Fibroblast of skin of right quadriceps (primary cell): ENCODE measurements around the gene PNRC2.
"Not testable (repeated sequence)": the region's sequence is repeated elsewhere in the genome, so short reads cannot be mapped to it uniquely, and the experiment has no call there.

Source experiments
- DNase-seq: peaks from one replicate; pipeline ENCODE4 v3.0.0-alpha.2; 2013

Gene PNRC2

DNA sequence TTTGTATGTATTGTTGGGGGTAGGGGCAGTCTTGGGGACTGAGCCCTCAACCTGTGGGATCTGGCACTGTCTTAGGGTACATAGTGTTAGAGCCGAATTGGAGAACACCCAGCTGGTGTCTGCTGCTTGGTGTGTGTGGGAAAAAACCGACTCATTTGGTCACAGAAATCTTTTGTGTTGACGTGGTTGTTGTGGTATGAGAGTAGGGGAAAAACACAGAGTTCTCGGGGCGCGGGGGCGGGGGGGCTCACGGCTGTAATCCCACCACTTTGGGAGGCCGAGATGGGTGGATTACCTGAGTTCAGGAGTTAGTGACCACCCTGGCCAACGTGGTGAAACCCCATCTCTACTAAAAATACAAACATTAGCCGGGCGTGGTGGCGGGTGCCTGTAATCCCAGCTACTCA, 35.8 kb downstream of the PNRC2 start:
- no peak for DNase-seq

DNA sequence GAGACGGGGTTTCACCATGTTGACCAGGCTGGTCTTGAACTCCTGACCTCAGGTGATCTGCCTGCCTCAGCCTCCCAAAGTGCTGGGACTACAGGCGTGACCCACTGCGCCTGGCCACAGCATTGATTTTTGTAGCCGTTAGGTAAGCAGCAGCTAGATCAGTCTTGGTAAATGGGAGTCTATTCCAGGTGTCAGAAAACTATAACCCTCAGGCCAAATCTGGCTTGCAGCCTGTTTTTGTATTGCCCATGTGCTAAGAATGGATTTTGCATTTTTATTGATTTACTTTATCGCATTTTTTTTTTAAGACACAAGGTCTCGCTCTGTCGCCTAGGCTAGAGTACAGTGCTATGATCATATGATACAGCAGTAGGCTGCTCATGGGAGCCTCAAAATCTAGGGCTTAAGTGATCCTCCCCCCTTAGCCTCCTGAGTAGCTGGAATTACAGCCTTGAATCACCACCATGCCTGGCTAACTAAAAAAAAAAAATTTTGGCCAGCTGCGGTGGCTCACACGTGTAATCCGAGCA, 37.1 kb downstream of the PNRC2 start:
- no peak for DNase-seq

DNA sequence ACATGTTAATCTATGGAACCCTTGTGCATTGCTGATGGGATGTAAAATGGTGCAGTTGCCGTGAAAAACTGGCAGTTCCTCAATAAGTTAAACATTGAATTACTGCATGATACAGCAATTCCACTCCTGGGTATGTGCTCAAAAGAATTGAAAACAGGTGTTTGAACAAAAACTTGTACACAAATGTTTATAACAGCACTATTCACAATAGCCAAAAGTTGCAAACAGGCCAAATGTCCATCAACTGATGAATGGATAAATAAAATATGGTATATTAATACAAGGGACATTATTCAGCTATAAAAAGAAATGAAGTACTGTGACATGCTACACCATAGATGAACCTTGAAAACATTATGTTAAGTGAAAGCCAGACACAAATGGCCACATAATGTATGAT, 38.2 kb downstream of the PNRC2 start:
- no peak for DNase-seq

DNA sequence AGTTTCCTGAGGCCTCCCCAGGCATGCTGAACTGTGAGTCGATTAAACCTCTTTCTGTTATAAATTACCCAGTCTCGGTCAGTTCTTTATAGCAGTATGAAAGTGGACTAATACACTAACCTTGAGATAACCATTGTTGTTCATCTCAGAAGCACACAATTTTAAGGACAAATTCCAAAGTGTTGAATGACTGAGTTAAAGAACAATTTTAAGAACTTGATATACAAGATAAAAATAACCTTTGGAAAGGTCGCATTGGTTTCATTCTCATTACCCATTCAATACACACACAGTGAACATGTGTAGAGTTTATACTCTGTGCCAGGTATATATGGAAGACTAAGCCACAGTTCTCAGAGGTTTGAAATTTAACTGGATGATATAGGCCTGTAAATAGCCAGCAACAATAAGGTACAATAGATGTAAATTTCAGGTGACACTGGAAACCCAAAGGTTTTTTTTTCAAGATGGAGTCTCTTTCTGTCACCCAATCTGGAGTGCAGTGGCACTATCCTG, 39.6 kb downstream of the PNRC2 start:
- no peak for DNase-seq

DNA sequence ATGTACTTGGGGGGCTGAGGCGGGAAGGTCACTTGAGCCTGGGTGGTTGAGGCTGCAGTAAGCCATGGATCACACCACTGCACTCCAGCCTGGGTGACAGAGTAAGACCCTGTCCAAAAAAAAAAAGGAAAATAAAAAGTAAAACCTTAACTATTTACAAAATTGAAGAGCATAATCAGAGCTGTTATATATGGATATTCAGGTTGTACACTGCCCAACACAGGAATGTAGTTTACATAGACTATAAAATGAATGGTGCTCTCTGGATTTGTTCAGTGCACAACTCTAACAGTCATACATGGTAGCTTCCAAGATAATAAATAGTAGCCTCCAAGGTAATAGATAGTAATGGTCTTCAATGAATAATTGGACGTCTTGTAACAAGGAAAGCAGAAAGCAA, 43.1 kb downstream of the PNRC2 start:
- no peak for DNase-seq

DNA sequence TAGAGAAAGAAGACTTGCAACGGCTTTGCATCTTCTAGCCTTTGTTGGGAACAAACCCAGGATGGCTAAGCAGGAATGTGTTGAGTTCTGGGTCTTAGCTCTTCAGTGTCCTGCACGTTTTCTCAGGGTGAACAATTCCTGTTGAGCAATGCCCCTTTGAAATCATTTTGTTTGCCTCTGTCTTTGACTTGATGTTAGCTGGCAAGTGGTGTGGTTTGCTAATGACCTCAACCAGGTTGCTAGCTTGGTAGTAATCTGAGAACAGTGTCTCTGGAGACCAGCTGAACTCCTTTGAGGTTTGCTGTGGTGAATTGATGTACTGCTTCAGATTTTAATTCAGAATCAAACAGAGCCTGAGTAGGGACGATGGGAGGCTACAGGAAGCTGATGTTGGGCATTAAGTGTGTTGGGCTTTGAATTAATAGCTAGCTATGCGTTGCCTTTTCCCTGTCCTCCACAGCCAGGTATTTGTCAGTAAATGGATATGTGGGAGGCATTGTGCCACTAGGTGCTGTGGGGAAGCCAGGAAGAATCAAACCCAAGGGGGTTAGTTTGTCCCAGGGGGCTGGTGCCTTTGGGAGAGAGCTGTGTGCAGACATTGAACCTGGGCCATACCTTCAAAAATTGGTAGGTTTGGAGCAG, 43.8 kb downstream of the PNRC2 start:
- DNase-seq: peak; percentile 85

DNA sequence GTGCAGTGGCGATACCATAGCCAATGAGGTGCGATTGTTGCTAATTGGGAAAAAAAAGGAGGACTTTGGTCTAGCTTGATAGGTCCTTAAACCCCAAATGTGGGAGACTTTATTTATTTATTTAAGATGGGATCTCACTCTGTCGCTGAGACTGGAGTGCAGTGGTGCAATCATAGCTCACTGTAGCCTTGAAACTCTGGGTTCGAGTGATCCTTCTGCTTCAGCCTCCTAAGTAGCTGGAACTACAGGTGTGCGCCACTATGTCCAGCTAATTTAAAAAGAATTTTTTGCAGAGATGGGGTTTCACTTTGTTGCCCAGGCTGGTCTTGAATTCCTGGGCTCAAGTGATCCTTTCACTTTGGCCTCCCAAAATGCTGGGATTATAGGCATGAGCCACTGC, 44.5 kb downstream of the PNRC2 start:
- no peak for DNase-seq

DNA sequence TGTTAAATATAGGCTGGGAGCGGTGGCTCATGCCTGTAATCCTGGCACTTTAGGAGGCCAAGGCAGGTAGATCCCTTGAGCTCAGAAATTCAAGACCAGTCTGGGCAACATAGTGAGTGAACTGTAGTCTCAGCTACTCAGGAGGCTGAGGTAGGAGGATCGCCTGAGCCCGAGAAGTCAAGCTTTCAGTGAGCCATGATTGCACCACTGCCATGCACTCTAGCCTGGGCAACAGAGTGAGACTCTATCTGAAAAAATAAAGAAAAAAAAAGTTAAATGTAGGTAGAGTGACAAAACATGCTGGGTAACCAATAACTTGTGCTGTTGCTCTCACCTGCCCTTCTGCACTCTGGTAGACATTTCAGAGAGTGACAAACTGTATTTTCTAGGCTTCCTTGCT, 45.5 kb downstream of the PNRC2 start:
- no peak for DNase-seq

DNA sequence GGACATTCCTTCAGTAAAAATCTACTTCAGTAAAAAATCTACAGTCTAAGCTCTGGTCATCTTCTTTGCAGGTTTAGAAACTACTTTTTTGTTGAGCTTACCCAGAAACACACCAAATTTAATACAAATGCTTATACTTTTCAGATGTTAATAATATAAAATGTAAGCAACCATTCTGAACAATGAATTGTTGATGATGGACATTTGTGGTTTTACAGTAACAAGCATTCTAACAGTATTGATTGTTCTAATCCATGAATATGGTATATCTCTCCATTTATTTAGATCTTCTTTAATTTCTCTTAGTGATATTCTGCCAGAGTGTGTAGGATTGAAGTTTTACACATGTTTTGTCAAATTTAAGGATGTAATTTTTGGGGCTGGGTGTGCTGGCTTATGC, 47.5 kb downstream of the PNRC2 start:
- DNase-seq: no peak

DNA sequence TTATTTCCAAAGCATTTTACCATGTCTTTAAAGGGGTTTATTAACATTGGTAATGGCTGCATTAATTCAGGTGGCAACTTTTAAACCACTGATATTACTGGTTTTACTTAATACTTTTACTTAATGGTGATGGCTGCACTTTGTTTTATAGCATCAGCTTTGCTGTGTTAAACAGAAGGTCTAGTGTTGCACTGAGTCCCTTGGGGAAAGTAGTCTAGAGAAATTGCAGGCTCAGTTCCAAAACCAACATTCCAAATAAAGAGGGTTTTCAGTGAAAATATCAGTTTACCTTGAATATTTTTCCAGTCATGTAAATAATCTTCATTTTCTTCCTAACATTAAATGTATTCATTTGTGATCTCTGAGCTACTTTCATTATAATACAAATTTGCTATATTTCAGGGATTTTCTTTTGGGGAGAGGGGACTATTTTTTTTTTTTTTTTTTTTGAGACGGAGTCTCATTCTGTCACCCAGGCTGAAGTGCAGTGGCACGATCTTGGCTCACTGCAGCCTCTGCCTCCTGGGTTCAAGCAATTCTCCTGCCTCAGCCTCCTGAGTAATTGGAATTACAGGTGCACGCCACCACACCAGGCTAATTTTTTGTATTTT, 49.1 kb downstream of the PNRC2 start:
- peak; percentile 73 for DNase-seq

DNA sequence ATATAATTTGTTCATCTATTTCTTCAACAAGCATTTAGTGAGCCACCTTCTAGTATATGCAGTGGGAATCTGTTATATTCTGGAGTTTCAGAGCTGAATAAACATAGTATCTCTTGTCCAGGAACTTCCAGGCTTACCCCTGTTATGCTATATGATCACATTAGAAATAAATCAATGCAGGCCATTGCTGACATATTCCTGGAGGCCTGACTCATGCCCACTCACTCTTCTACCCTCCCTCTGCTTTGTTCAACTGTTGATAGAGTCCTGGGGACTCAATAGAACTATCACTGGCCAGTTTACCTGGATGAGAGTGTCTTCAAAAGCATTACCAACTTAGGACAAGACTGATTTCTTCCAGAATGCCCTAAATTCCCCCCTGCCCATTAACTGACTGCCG, 49.8 kb downstream of the PNRC2 start:
- peak; percentile 79 for DNase-seq

DNA sequence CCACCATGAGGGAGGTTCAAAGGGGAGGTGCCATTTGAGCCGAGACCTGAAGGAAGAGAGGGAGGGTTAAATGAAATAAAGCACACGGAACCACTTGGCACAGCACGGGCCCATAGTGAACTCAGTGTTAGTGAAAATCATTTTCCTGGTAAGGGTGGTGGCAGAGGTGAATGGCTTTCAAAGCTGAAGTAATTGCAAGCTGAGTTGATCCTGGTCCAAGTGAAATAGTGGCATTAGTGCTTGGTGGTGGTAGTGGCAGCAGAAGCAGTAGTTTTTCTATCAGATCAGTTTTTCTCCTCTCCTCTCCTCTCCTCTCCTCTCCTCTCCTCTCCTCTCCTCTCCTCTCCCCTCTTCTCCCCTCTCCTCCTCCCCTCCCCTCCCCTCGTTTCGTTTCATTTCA, 51.0 kb downstream of the PNRC2 start:
- DNase-seq: no peak

DNA sequence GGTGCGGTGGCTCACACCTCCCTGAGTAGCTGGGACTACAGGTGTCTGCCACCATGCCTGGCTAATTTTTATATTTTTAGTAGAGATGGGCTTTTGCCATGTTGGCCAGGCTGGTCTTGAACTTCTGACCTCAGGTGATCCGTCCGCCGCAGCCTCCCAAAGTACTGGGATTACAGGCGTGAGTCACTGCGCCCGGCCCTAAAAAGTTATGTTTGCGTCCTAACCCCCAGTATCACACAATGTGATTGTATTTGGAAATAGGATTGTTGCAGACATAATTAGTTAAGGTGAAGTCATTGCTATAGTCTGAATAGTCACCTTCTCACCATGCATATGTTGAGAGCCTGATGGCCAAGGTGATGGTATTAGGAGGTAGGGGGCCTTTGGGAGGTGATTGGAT, 53.2 kb downstream of the PNRC2 start:
- not testable (repeated sequence) for DNase-seq
